ENCODE data around the gene LETM1. TPM values are rescaled to one million over a fixed set of nuclear protein-coding genes. Genes with fewer than 3 reads are reported as not detected.

The LETM1 gene
- total and polyA plus RNA-seq, 2 experiments from 2014 or later, result 23.3 to 68.9 TPM

- Histone ChIP-seq H3K79me2 (replicated peaks; ENCODE audit: insufficient read depth) (peaks cover 99% of the 10 kb centered on the region), H3K27ac (ENCODE audit: low read depth) (no peak overlapping the region), H3K4me1 (ENCODE audit: insufficient read depth) (no peaks in the 10 kb centered on the region), H2AFZ (no peak overlapping the region), H3K36me3 (ENCODE audit: insufficient read depth) (no peaks in the 10 kb centered on the region), H3K27me3 (ENCODE audit: insufficient read depth) (no peaks in the 10 kb centered on the region), H4K20me1 (replicated peaks; ENCODE audit: insufficient read depth) (peaks cover 71% of the 10 kb centered on the region), H3K9me2 (ENCODE audit: insufficient read depth) (no peaks in the 10 kb centered on the region), H3K4me3 (no peak overlapping the region), H3K4me2 (no peak overlapping the region), H3F3A (replicated peaks; ENCODE audit: low read depth) (no peaks in the 10 kb centered on the region)
- DNase-seq (ENCODE audit: low spot score) (no peak), ATAC-seq (no peak)
- H3K4me1 Mint-ChIP-seq, result peaks cover 21% of the 10 kb centered on the region
- H3K4me3 Mint-ChIP-seq, result no peak overlapping the region; the same call in 2 of the 3 replicates
- peaks cover 2% of the 10 kb centered on the region; the same call in 2 of the 3 replicates for H3K36me3 Mint-ChIP-seq (ENCODE audit: low read depth)
- H3K27ac Mint-ChIP-seq, result no peak overlapping the region
- TF ChIP-seq ZNF331 (CRISPR knock-in tag; IDR thresholded peaks at IDR 0.05; ENCODE audit: low read depth), result no peak
- no peak for TF ChIP-seq JUNB (IDR thresholded peaks at IDR 0.05; ENCODE audit: unreplicated experiment)
- no peak for TF ChIP-seq ZNF114 (CRISPR knock-in tag; IDR thresholded peaks at IDR 0.05)
- peaks cover 13% of the 10 kb centered on the region for H3K27me3 Mint-ChIP-seq (ENCODE audit: insufficient read depth, low read depth, poor library complexity)
- no peaks in the 10 kb centered on the region for H3K9me3 Mint-ChIP-seq
These were observed 23.5 kb upstream of the LETM1 start for GRCh38 chr4:1879485-1879884.

GRCh38 chr4:1874201-1874600 is 18.2 kb upstream of the LETM1 start:
- no peak overlapping the region for H2AFZ ChIP-seq
- Mint-ChIP-seq H3K27me3 (ENCODE audit: insufficient read depth, low read depth, poor library complexity) (peaks cover 14% of the 10 kb centered on the region), H3K36me3 (ENCODE audit: low read depth) (peaks cover 4% of the 10 kb centered on the region), H3K4me3 (no peak overlapping the region), H3K9me3 (no peaks in the 10 kb centered on the region), H3K27ac (no peak overlapping the region), H3K4me1 (peaks cover 34% of the 10 kb centered on the region)
- peaks cover 72% of the 10 kb centered on the region for H3K79me2 ChIP-seq (replicated peaks; ENCODE audit: insufficient read depth)
- no peaks in the 10 kb centered on the region for H3K36me3 ChIP-seq (ENCODE audit: insufficient read depth)
- DNase-seq (ENCODE audit: low spot score), result no peak
- H3K27ac ChIP-seq (ENCODE audit: low read depth), result no peak overlapping the region
- H3K27me3 ChIP-seq (ENCODE audit: insufficient read depth), result peaks cover 23% of the 10 kb centered on the region
- H3K4me2 ChIP-seq, result no peak overlapping the region
- peaks cover 14% of the 10 kb centered on the region for H3F3A ChIP-seq (replicated peaks; ENCODE audit: low read depth)
- no peak overlapping the region for H3K4me3 ChIP-seq
- H3K9me2 ChIP-seq (ENCODE audit: insufficient read depth), result no peaks in the 10 kb centered on the region
- H4K20me1 ChIP-seq (replicated peaks; ENCODE audit: insufficient read depth), result peaks cover 64% of the 10 kb centered on the region
- TF ChIP-seq REST (IDR thresholded peaks at IDR 0.05; ENCODE audit: unreplicated experiment), result no peak
- TF ChIP-seq STAT1 (IDR thresholded peaks at IDR 0.05; ENCODE audit: unreplicated experiment), result no peak
- TF ChIP-seq ETS1 (IDR thresholded peaks at IDR 0.05), result no peak
- no peak for TF ChIP-seq JUNB (IDR thresholded peaks at IDR 0.05; ENCODE audit: unreplicated experiment)
- no peak for TF ChIP-seq CREB1 (CRISPR knock-in tag; IDR thresholded peaks at IDR 0.05; ENCODE audit: low read depth)
- ATAC-seq, result no peak
- H3K4me1 ChIP-seq (ENCODE audit: insufficient read depth), result peaks cover 27% of the 10 kb centered on the region

All from GM23338 (cell line).